Stimulated activated memory B cell treated with anti-CD40 and anti-IgM and Interleukin-4, amounts not matched to agents 10 μg/mL and 1 μg/mL and 100 μg/mL, for 72 hours (primary cell): Measurements from ENCODE around the gene CUBN.

Experiments
- ATAC-seq: fragments of 150-1000 bp; cut with Tn5 transposase; 2 replicates; pipeline ENCODE4 v1.10.0; 2021
- H3K27ac Mint-ChIP-seq: one replicate; pipeline ENCODE4 v1.8.0; 2022; ENCODE audit warnings: mild to moderate bottlenecking, mixed read lengths
- H3K27me3 Mint-ChIP-seq: one replicate; pipeline ENCODE4 v1.8.0; 2022; ENCODE audit warnings: mixed read lengths
- H3K36me3 Mint-ChIP-seq: one replicate; pipeline ENCODE4 v1.8.0; 2022; ENCODE audit warnings: mixed read lengths
- H3K4me1 Mint-ChIP-seq: one replicate; pipeline ENCODE4 v1.8.0; 2022; ENCODE audit warnings: mixed read lengths
- H3K4me3 Mint-ChIP-seq: one replicate; pipeline ENCODE4 v1.8.0; 2022; ENCODE audit warnings: mild to moderate bottlenecking, moderate library complexity, mixed read lengths
- H3K9me3 Mint-ChIP-seq: one replicate; pipeline ENCODE4 v1.8.0; 2022; ENCODE audit warnings: mixed read lengths

Gene CUBN

DNA sequence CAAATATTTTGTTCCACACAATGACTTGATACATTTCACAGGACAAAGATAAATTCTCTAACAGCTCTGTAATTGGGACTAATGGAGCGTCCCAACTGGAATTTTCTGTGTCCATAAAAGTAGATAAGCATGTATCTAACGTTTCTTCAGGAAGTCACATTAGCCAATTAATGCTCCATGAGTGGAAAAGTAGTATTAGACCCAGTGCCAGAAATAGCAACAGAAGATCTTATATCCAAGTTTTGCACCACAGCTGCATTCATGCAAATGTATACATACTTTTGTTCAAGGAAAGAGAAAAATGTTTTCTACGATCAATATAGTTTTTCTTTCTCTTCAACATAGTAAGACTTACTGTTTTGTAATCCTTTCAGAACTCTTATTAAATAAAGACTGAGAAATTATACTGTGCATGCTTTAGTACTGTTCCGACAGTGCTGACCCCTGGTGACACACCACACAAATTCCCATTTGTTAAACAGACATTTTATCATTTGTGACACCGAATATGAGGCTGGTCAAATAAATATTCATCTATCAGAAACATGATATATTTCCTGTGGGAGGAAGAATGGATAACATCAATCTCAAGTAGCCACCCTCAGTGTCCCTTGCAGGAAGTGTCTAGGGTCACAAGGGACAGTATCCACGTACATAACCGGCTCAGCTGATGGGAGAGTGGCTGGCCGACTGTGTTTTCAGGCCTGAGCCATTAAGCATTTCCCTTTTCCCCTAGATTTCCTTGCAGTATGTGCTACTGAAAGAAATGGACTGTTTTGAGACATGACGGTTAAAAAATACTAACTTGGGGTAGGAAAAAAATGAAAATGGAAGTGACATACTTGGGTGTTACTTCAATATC lies 210.3 kb downstream of the CUBN start:
- H3K27ac Mint-ChIP-seq = no peak overlapping the region
- H3K9me3 Mint-ChIP-seq = no peaks in the 10 kb centered on the region
- no peaks in the 10 kb centered on the region for H3K27me3 Mint-ChIP-seq
- no peak for ATAC-seq
- no peaks in the 10 kb centered on the region for H3K4me1 Mint-ChIP-seq
- H3K4me3 Mint-ChIP-seq = no peak overlapping the region
- peaks cover 19% of the 10 kb centered on the region for H3K36me3 Mint-ChIP-seq

DNA sequence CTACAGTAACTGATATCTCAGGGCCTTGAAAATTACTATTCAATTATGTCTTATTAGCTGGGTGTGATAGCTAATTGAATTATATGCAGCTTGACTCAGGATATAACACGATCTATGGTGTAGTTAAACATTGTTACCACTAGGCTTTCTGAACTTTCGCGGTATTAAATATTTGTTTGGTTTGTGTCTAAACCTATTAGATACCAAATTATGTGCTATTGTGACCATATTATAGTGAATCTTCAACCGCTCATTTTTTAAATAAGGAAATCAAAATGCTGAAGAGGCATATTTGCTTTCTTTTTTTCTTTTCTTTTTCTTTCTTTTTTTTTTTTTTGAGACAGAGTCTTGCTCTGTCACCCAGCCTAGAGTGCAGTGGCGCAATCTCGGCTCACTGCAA lies 213.1 kb downstream of the CUBN start:
- Mint-ChIP-seq H3K4me3 (no peak overlapping the region), H3K4me1 (no peaks in the 10 kb centered on the region), H3K27me3 (no peaks in the 10 kb centered on the region), H3K27ac (no peak overlapping the region), H3K36me3 (peaks cover 23% of the 10 kb centered on the region), H3K9me3 (no peaks in the 10 kb centered on the region)
- no peak for ATAC-seq

DNA sequence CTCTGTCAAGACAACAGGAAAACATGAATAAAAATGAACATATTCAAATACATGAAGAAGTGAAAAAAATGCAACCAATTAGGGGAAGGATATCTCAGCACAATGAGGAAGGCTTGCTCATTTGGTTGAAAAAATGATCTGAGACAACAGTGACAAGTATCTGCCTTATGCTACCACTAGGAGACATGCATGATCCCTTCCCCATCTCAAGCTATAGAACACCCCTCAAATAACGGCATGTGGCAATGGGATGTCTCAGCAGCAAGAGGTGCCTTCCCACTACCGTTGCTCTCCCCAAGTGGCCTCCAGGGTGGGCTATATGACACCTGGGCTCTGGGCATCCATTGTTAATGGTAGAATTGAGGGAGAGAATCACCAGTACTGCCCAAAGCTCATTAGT lies 214.3 kb downstream of the CUBN start:
- ATAC-seq = no peak
- no peaks in the 10 kb centered on the region for H3K9me3 Mint-ChIP-seq

DNA sequence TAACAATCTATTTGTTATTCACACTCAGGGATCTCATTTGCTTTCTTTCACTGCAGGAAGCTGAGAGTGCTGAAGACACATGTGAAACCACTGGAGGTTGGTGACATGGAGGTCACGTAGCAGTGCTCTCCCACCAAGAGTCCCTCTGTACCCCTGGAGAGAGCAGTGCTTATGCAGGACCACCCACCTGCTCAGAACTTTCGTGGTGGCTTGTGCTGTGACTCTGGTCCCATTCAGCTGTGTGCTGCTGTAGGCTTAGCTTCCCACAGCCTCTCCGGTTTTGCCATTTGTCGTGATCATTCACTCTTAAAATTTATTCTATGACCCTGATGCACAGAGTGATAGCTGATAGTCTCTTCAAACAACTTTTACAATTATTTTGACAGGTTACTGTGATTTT lies 216.3 kb downstream of the CUBN start:
- H3K27ac Mint-ChIP-seq = no peak overlapping the region
- H3K27me3 Mint-ChIP-seq = no peaks in the 10 kb centered on the region
- H3K4me1 Mint-ChIP-seq = peaks cover 14% of the 10 kb centered on the region
- H3K4me3 Mint-ChIP-seq = no peak overlapping the region
- no peak for ATAC-seq
- no peaks in the 10 kb centered on the region for H3K9me3 Mint-ChIP-seq
- H3K36me3 Mint-ChIP-seq = peaks cover 23% of the 10 kb centered on the region

More for the DNA sequence above, 214.3 kb downstream of the CUBN start:
- Mint-ChIP-seq H3K4me1 (peaks cover 8% of the 10 kb centered on the region), H3K4me3 (no peak overlapping the region), H3K36me3 (peaks cover 23% of the 10 kb centered on the region), H3K27me3 (no peaks in the 10 kb centered on the region), H3K27ac (no peak overlapping the region)

DNA sequence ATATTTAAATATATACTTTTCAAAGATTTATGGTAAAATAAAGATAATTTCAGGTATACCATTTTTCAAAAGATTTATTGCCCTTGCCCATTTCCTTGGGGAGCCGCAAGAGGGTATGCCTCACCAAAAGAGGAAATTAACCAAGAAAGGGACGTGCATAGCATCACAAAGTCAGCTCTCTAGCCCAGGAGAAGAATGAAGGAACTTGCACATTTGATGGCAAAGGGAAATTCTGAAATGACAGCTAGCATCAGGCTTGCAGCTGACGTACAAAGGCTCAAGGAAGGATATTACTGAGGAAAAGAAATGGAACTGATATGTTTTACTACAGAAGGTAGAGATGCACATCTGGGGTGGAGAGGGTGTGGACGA lies 218.8 kb downstream of the CUBN start:
- Mint-ChIP-seq H3K4me1 (peaks cover 14% of the 10 kb centered on the region), H3K4me3 (no peak overlapping the region), H3K36me3 (peaks cover 23% of the 10 kb centered on the region), H3K27me3 (no peaks in the 10 kb centered on the region), H3K27ac (no peak overlapping the region), H3K9me3 (no peaks in the 10 kb centered on the region)
- ATAC-seq = no peak

DNA sequence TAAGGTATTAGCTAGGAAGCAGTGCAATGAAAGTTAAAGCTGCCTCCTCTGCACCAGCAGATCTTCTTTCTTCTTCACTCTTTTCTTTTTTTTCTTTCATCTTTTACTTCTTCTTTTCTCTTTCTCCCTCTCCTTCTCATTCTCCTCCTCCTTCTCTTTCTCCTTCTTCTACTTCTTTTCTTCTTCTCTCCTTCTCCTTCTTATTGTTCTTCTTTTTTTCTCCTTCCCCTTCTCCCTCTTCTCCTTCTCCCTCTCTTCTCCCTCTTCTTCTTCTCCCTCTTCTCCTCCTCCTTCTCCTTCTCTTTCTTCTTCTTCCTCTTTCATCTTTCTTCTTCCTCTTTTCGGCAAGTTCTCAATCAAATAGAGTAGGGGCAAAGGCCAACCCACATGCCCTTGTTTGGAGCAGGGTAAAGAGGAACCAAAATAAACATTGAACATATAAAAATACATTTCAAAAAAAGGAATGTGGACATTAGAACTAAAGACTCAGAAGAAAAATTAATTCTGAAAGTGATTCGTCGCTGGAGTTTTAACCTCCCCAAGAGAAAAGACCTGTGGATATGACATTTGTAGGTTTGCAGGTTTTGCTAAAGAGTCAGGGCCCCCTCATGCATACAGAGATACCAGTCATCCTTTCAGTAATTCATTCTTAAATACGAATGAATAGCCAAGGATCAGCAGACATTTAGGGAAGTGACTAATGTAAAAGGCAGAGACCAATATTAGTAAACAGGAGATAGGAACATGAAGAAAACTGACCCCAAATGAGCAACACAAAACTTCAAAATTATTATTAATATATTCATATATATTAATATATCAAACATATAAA lies 219.4 kb downstream of the CUBN start:
- Mint-ChIP-seq H3K4me1 (peaks cover 14% of the 10 kb centered on the region), H3K27ac (no peak overlapping the region), H3K27me3 (no peaks in the 10 kb centered on the region), H3K4me3 (no peak overlapping the region), H3K9me3 (no peaks in the 10 kb centered on the region), H3K36me3 (peaks cover 18% of the 10 kb centered on the region)
- ATAC-seq = no peak

DNA sequence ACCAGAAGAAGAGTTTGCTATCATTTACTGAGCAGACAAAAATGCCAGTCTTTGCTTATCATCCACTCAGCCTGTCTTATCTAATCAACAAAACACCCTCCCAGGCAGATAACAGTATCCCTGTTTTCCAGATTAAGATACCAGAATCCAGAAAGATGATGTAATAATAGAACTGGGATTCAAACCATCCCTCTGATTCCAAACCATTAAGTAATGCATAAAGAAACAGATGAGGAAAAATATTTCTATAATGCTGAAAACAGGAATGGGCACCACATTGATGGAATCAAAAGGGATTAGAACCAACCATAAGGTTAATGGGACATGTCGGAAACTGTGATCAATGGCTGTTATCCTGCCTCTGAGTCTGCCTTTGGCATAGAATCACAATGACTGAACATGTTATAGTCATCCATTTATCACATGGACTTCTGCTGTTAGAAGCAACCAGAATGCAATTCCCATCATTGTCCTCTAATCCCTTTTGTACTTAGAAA lies 220.3 kb downstream of the CUBN start:
- Mint-ChIP-seq H3K36me3 (peaks cover 9% of the 10 kb centered on the region), H3K27ac (no peak overlapping the region), H3K4me1 (peaks cover 14% of the 10 kb centered on the region), H3K27me3 (no peaks in the 10 kb centered on the region), H3K4me3 (no peak overlapping the region), H3K9me3 (no peaks in the 10 kb centered on the region)
- ATAC-seq = no peak

DNA sequence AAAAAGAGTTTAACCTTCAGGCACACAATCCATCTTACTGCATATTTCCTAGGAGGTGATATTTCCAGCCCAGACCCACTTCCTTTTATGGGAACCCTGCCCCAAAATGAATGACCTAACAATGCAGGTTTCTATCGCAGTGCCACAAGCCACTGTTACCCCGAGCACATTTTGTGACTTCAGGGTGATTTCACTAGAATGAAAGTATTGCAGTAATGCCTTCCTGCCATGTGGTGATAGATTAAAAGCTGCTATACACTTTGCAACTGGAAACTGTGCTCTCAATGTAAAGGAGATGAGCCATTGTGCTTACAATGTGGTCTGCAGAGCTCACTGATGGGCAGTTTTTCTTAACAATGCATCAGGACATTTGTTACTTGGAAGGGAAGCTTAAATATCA lies 221.9 kb downstream of the CUBN start:
- H3K9me3 Mint-ChIP-seq = no peaks in the 10 kb centered on the region
- peaks cover 14% of the 10 kb centered on the region for H3K4me1 Mint-ChIP-seq
- no peaks in the 10 kb centered on the region for H3K27me3 Mint-ChIP-seq
- no peak for ATAC-seq
- H3K36me3 Mint-ChIP-seq = peaks cover 5% of the 10 kb centered on the region
- no peak overlapping the region for H3K4me3 Mint-ChIP-seq
- H3K27ac Mint-ChIP-seq = no peak overlapping the region

DNA sequence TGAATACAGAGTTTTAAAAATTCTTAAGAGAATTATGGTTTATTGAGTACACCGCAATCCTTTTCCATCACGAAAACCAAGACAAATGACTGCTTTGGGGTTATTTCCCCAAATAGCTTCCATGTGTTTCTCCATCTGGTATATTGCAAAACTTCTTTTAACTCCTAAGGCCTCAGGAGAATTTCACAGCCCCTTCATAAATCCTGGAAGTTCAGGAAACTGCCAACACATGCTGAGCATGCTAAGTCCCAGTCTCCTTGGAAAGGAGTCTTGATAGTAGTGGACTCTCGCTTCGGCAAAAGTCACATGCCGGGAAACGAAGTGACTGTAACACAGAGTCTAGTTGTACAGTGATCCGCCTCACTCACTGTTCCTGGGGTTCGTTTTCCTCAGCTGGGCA lies 224.3 kb downstream of the CUBN start:
- no peaks in the 10 kb centered on the region for H3K27me3 Mint-ChIP-seq
- no peak overlapping the region for H3K4me3 Mint-ChIP-seq
- H3K9me3 Mint-ChIP-seq = no peaks in the 10 kb centered on the region
- peaks cover 6% of the 10 kb centered on the region for H3K4me1 Mint-ChIP-seq
- peaks cover 5% of the 10 kb centered on the region for H3K36me3 Mint-ChIP-seq
- ATAC-seq = no peak
- no peak overlapping the region for H3K27ac Mint-ChIP-seq

DNA sequence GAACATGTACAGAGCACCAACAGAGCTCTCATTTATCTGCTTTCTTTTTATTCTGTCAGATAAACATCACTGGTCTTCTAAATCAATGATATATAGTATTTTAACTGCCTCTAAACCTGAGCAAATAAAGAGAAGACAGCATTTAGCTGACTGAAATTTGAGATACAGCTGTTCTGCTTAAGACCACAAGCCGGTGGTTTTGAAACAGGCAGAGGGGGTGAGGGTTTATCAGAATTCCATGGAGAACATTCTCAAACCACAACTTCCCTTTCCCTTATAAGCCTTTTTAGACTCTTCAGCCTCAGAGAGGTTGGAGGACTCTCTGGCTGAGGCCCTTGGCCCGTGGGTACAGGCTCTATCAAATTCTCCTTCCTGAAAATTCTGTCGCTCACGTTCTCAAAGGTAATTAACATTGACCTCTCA lies 225.0 kb downstream of the CUBN start:
- no peak overlapping the region for H3K4me3 Mint-ChIP-seq
- no peaks in the 10 kb centered on the region for H3K4me1 Mint-ChIP-seq
- H3K27me3 Mint-ChIP-seq = no peaks in the 10 kb centered on the region
- no peaks in the 10 kb centered on the region for H3K9me3 Mint-ChIP-seq
- ATAC-seq = no peak
- peaks cover 5% of the 10 kb centered on the region for H3K36me3 Mint-ChIP-seq
- H3K27ac Mint-ChIP-seq = no peak overlapping the region

DNA sequence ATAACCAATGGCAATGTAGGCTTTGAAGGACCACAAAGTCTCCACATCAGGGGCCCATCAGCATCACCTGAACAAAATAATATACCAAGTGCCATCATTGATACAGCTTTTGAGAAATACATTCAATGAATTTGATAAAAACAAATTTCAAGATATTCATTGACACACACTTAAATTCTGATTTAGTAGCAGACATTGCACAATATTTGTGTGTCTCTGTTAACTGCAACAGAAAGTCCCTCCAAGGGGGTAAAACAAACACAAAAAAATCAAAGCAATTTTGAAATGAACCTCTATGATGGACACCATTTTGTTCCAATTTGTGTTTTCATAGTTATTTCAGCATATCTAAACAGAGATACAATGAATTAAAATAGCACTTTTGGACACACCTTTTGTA lies 225.6 kb downstream of the CUBN start:
- no peak overlapping the region for H3K27ac Mint-ChIP-seq
- no peaks in the 10 kb centered on the region for H3K9me3 Mint-ChIP-seq
- no peak overlapping the region for H3K4me3 Mint-ChIP-seq
- no peaks in the 10 kb centered on the region for H3K27me3 Mint-ChIP-seq
- peaks cover 5% of the 10 kb centered on the region for H3K36me3 Mint-ChIP-seq
- no peak for ATAC-seq
- H3K4me1 Mint-ChIP-seq = no peaks in the 10 kb centered on the region

DNA sequence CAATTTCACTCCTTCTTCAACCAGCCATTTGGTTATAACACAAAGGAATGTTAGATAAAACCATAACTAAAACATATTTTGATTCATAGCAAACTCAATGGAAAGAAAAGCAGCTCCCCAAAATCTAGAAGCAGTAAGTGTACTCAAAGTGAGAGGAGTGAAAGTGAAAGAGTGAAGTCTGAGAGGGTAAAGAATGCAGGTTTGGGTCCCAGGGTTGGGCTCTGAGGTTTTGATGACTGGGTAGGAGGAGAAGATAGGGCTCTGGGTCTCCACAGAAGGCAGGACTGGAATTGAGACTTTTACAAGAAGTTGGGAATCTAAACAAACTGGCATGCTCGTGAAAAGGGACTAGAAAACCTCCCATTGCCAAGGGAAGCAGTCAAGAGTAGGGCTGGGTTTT lies 227.0 kb downstream of the CUBN start:
- Mint-ChIP-seq H3K36me3 (peaks cover 5% of the 10 kb centered on the region), H3K27ac (no peak overlapping the region), H3K4me1 (no peaks in the 10 kb centered on the region), H3K4me3 (no peak overlapping the region), H3K9me3 (no peaks in the 10 kb centered on the region), H3K27me3 (no peaks in the 10 kb centered on the region)
- no peak for ATAC-seq

DNA sequence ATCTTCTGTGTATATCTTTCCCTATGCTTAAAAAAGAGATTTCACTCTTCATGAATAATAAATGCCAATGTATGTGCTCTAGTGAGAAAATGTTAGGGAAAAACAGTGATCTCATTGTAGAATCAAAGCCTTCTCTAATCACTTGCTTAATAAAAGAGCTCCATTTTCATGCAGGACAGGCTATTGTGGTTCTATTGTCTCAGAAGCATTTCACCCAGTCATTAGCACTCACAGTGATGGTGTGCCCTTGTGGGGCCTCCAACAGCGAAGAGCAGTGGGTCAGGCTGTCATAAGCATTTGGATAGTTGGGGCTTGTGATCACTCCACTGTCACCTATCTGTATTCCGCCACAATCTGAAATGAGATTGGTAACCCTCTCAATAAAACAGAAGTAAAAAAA lies 228.5 kb downstream of the CUBN start:
- Mint-ChIP-seq H3K36me3 (peaks cover 5% of the 10 kb centered on the region), H3K27ac (no peak overlapping the region), H3K9me3 (no peaks in the 10 kb centered on the region), H3K4me3 (no peak overlapping the region), H3K27me3 (no peaks in the 10 kb centered on the region), H3K4me1 (no peaks in the 10 kb centered on the region)
- ATAC-seq = no peak

DNA sequence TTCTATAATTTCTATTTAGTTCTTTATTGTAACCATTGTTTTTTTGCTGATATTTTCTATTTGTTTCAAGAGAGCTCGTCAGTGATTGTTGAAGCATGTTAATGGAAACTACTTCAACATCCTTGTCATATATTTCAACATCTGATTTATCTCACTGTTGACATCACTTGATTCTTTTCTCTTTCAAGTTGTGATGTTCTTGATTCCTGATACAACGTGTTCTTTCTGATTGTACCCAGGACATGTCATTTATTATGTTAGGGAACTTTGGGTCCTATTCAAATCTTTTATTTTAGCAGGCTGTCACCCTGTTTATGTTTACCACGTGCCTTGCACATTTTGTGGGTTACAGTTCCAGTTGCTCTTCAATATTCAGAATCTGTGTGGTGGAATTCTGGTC lies 232.6 kb downstream of the CUBN start:
- Mint-ChIP-seq H3K4me3 (no peak overlapping the region), H3K9me3 (peaks cover 4% of the 10 kb centered on the region), H3K4me1 (no peaks in the 10 kb centered on the region), H3K36me3 (peaks cover 5% of the 10 kb centered on the region), H3K27me3 (no peaks in the 10 kb centered on the region), H3K27ac (no peak overlapping the region)
- ATAC-seq = no peak

DNA sequence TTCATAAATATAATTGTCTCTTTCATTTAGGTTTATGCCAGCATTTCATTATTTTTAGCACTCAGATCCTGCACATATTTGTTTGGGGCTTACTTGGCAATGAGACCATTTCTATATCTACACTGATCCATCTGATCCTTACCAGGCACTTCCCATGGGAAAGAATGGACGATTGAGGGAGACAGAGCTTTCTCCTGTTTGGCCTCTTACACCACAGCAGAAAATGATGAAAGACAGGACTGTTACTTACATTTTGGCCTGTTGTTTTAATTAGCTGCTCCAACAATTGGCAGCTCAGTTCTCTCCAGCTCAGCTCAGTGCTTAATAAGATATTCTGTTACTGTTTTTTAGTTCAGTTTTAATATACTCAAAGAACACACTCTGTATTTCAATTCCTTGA lies 234.8 kb downstream of the CUBN start:
- Mint-ChIP-seq H3K4me3 (no peak overlapping the region), H3K36me3 (no peaks in the 10 kb centered on the region), H3K27me3 (peaks cover 13% of the 10 kb centered on the region), H3K9me3 (peaks cover 4% of the 10 kb centered on the region), H3K27ac (no peak overlapping the region), H3K4me1 (peaks cover 7% of the 10 kb centered on the region)
- ATAC-seq = no peak

DNA sequence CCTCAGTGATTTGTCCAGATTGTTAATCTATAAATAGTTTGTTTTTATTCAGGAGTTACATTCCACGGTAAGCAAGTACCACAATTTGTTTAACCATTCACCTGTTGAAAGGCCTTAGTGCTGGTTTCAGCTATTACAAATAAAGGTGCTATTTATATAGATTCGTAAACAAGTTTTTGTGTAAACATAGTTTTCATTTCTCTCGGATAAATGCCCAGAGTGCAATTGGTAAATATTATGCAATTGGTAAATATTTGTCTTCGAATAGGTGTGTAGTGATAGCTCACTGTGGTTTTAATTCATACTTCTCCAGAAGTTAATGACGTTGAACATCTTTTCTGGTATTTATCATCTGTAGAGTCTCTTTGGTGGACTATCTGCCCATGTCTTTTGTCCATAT lies 235.9 kb downstream of the CUBN start:
- Mint-ChIP-seq H3K36me3 (no peaks in the 10 kb centered on the region), H3K4me1 (peaks cover 7% of the 10 kb centered on the region), H3K27ac (no peak overlapping the region), H3K27me3 (peaks cover 24% of the 10 kb centered on the region), H3K4me3 (no peak overlapping the region), H3K9me3 (peaks cover 4% of the 10 kb centered on the region)
- ATAC-seq = no peak
